Measurements from ENCODE around the gene EPB41L4A. TPM values are rescaled to one million over a fixed set of nuclear protein-coding genes. Genes with fewer than 3 reads are reported as not detected.
"Not testable (repeated sequence)": the region's sequence is repeated elsewhere in the genome, so short reads cannot be mapped to it uniquely, and the experiment has no call there.

EPB41L4A gene
- total RNA-seq, 1 donor from 2014 or later, result 1.2 TPM

- intact Hi-C loops (cut with micrococcal nuclease), result no loop called here
Observed at GRCh38 chr5:112407240-112407639, 11.8 kb downstream of the EPB41L4A start.

GRCh38 chr5:112403069-112403468, 16.0 kb downstream of the EPB41L4A start:
- intact Hi-C loops (cut with micrococcal nuclease), result no loop called here

GRCh38 chr5:112401924-112402323, 17.2 kb downstream of the EPB41L4A start:
- intact Hi-C loops (cut with micrococcal nuclease), result no loop called here

GRCh38 chr5:112397690-112398089, 21.4 kb downstream of the EPB41L4A start:
- intact Hi-C loops (cut with micrococcal nuclease), result no loop called here

GRCh38 chr5:112396430-112396829, 22.6 kb downstream of the EPB41L4A start:
- intact Hi-C loops (cut with micrococcal nuclease), result no loop called here

- intact Hi-C loops (cut with micrococcal nuclease), result not testable (repeated sequence)
Observed at GRCh38 chr5:112395299-112395698, 23.8 kb downstream of the EPB41L4A start.

GRCh38 chr5:112390327-112390726, 28.8 kb downstream of the EPB41L4A start:
- intact Hi-C loops (cut with micrococcal nuclease), result no loop called here

- intact Hi-C loops (cut with micrococcal nuclease), result no loop called here
Observed at GRCh38 chr5:112388739-112389138, 30.3 kb downstream of the EPB41L4A start.

GRCh38 chr5:112388074-112388473, 31.0 kb downstream of the EPB41L4A start:
- intact Hi-C loops (cut with micrococcal nuclease), result no loop called here

- intact Hi-C loops (cut with micrococcal nuclease), result no loop called here
Observed at GRCh38 chr5:112386766-112387165, 32.3 kb downstream of the EPB41L4A start.

GRCh38 chr5:112385969-112386368, 33.1 kb downstream of the EPB41L4A start:
- intact Hi-C loops (cut with micrococcal nuclease), result no loop called here

GRCh38 chr5:112385566-112385965, 33.5 kb downstream of the EPB41L4A start:
- intact Hi-C loops (cut with micrococcal nuclease), result no loop called here

GRCh38 chr5:112384523-112384922, 34.6 kb downstream of the EPB41L4A start:
- intact Hi-C loops (cut with micrococcal nuclease), result no loop called here

GRCh38 chr5:112382886-112383285, 36.2 kb downstream of the EPB41L4A start:
- intact Hi-C loops (cut with micrococcal nuclease), result no loop called here

GRCh38 chr5:112381521-112381920, 37.6 kb downstream of the EPB41L4A start:
- intact Hi-C loops (cut with micrococcal nuclease), result no loop called here

GRCh38 chr5:112379542-112380325, 39.3 kb downstream of the EPB41L4A start:
- intact Hi-C loops (cut with micrococcal nuclease), result no loop called here

GRCh38 chr5:112374818-112375217, 44.3 kb downstream of the EPB41L4A start:
- intact Hi-C loops (cut with micrococcal nuclease), result no loop called here

GRCh38 chr5:112374356-112374755, 44.7 kb downstream of the EPB41L4A start:
- intact Hi-C loops (cut with micrococcal nuclease), result no loop called here

GRCh38 chr5:112373885-112374284, 45.2 kb downstream of the EPB41L4A start:
- intact Hi-C loops (cut with micrococcal nuclease), result no loop called here

- intact Hi-C loops (cut with micrococcal nuclease), result no loop called here
Observed at GRCh38 chr5:112372543-112372942, 46.5 kb downstream of the EPB41L4A start.

GRCh38 chr5:112371067-112371466, 48.0 kb downstream of the EPB41L4A start:
- intact Hi-C loops (cut with micrococcal nuclease), result no loop called here

GRCh38 chr5:112367400-112367799, 51.7 kb downstream of the EPB41L4A start:
- intact Hi-C loops (cut with micrococcal nuclease), result no loop called here

- intact Hi-C loops (cut with micrococcal nuclease), result no loop called here
Observed at GRCh38 chr5:112366987-112367386, 52.1 kb downstream of the EPB41L4A start.
